WTC11 (cell line): Measurements from ENCODE around the gene DENND1B. TPM values are rescaled to one million over a fixed set of nuclear protein-coding genes. Genes with fewer than 3 reads are reported as not detected.

Experiments
- ATAC-seq: fragments of 200-7000 bp; cut with Tn5 transposase; 2 replicates; pipeline ENCODE4 v1.10.0; 2021; ENCODE audit warnings: mild to moderate bottlenecking, moderate library complexity
- CTCF ChIA-PET: fragments of 300-600 bp; sonication (Branson Sonifier 250); formaldehyde crosslinking; loops from one replicate; lab custom pipeline; 2021; ENCODE audit warnings: antibody characterized with exemption; lab: Charles Lee
- POLR2A ChIA-PET: fragments of 350-600 bp; sonication (Branson Sonifier 250); formaldehyde crosslinking; loops from one replicate; lab custom pipeline; 2021; ENCODE audit warnings: antibody characterized with exemption; lab: Charles Lee
- DNase-seq: peaks from one replicate; pipeline ENCODE4 v3.0.0; 2021; ENCODE audit warnings: low spot score
- H3K27ac Mint-ChIP-seq: 2 replicates; pipeline ENCODE4 v1.8.0; 2021; ENCODE audit warnings: mixed read lengths
- H3K27me3 Mint-ChIP-seq: 2 replicates; pipeline ENCODE4 v1.8.0; 2021; ENCODE audit warnings: low read depth, mild to moderate bottlenecking, moderate library complexity, mixed read lengths
- H3K36me3 Mint-ChIP-seq: 2 replicates; pipeline ENCODE4 v1.8.0; 2021; ENCODE audit warnings: mixed read lengths
- H3K4me1 Mint-ChIP-seq: 2 replicates; pipeline ENCODE4 v1.8.0; 2022; ENCODE audit warnings: mixed read lengths
- H3K4me3 Mint-ChIP-seq: 2 replicates; pipeline ENCODE4 v1.8.0; 2021; ENCODE audit warnings: mild to moderate bottlenecking, moderate library complexity, mixed read lengths
- H3K9me3 Mint-ChIP-seq: 2 replicates; pipeline ENCODE4 v1.8.0; 2021; ENCODE audit warnings: mixed read lengths
- CBFB ChIP-seq: sonication (generic); formaldehyde crosslinking; IDR thresholded peaks from 2 replicates; pipeline ENCODE4 v1.8.1; 2022; ENCODE audit warnings: mild to moderate bottlenecking, low read depth, missing genetic modification reagents
- CREB1 ChIP-seq: sonication (generic); formaldehyde crosslinking; IDR thresholded peaks from 2 replicates; pipeline ENCODE4 v1.8.0; 2023; ENCODE audit warnings: mild to moderate bottlenecking, missing genetic modification reagents
- CREM ChIP-seq: sonication (generic); formaldehyde crosslinking; IDR thresholded peaks from 2 replicates; pipeline ENCODE4 v1.8.1; 2022; ENCODE audit warnings: mild to moderate bottlenecking, missing genetic modification reagents, moderate library complexity
- FOXK1 ChIP-seq: sonication (generic); formaldehyde crosslinking; IDR thresholded peaks from 2 replicates; pipeline ENCODE4 v1.8.0; 2022; ENCODE audit warnings: mild to moderate bottlenecking, moderate library complexity, missing genetic modification reagents
- JUN ChIP-seq: sonication (generic); formaldehyde crosslinking; IDR thresholded peaks from 2 replicates; pipeline ENCODE4 v1.8.0; 2023; ENCODE audit warnings: mild to moderate bottlenecking, missing genetic modification reagents
- NFATC4 ChIP-seq: fragments of 250-450 bp; sonication (Bioruptor Pico); IDR thresholded peaks from 2 replicates; pipeline ENCODE4 v1.9.0; 2021; ENCODE audit warnings: mild to moderate bottlenecking
- NFYB ChIP-seq: sonication (generic); formaldehyde crosslinking; conservative IDR thresholded peaks from 2 replicates; pipeline ENCODE4 v1.8.0; 2022; ENCODE audit warnings: low read depth, missing genetic modification reagents
- NR1H2 ChIP-seq: sonication (generic); formaldehyde crosslinking; IDR thresholded peaks from 2 replicates; pipeline ENCODE4 v1.9.0; 2021; ENCODE audit warnings: mild to moderate bottlenecking, moderate library complexity, missing genetic modification reagents
- total RNA-seq: library from RNA; stranded (reverse); gene quantifications from 3 replicates; pipeline ENCODE4 v1.2.3, GENCODE V29; 2021
- TF ChIP-seq, protein P1 (sequence below): sonication (generic); formaldehyde crosslinking; IDR thresholded peaks from 2 replicates; pipeline ENCODE4 v1.8.0; 2023; ENCODE audit warnings: mild to moderate bottlenecking, missing genetic modification reagents
- TF ChIP-seq, protein P2 (sequence below): sonication (generic); formaldehyde crosslinking; IDR thresholded peaks from 2 replicates; pipeline ENCODE4 v1.8.1; 2022; ENCODE audit warnings: mild to moderate bottlenecking, missing genetic modification reagents, moderate library complexity, borderline replicate concordance
- TF ChIP-seq, protein P3 (sequence below): sonication (generic); formaldehyde crosslinking; IDR thresholded peaks from 2 replicates; pipeline ENCODE4 v1.8.1; 2022; ENCODE audit warnings: low read depth, mild to moderate bottlenecking, moderate library complexity, missing genetic modification reagents, borderline replicate concordance
- TF ChIP-seq, protein P4 (sequence below): sonication (generic); formaldehyde crosslinking; IDR thresholded peaks from 2 replicates; pipeline ENCODE4 v1.8.1; 2022; ENCODE audit warnings: low read depth, missing genetic modification reagents, borderline replicate concordance
- TF ChIP-seq, protein P5 (sequence below): fragments of 250-450 bp; sonication (Bioruptor Pico); IDR thresholded peaks from 2 replicates; pipeline ENCODE4 v1.9.0; 2021; ENCODE audit warnings: mild to moderate bottlenecking
- TF ChIP-seq, protein P6 (sequence below): sonication (generic); formaldehyde crosslinking; IDR thresholded peaks from 2 replicates; pipeline ENCODE4 v1.8.0; 2022; ENCODE audit warnings: mild to moderate bottlenecking, missing genetic modification reagents
- TF ChIP-seq, protein P7 (sequence below): sonication (generic); formaldehyde crosslinking; IDR thresholded peaks from 2 replicates; pipeline ENCODE4 v1.8.0; 2022; ENCODE audit warnings: missing genetic modification reagents
- TF ChIP-seq, protein P8 (sequence below): sonication (generic); formaldehyde crosslinking; IDR thresholded peaks from 2 replicates; pipeline ENCODE4 v1.8.0; 2023; ENCODE audit warnings: missing genetic modification reagents

DENND1B gene
- total RNA-seq, 1 experiment from 2014 or later, result 4.3 TPM

DNA sequence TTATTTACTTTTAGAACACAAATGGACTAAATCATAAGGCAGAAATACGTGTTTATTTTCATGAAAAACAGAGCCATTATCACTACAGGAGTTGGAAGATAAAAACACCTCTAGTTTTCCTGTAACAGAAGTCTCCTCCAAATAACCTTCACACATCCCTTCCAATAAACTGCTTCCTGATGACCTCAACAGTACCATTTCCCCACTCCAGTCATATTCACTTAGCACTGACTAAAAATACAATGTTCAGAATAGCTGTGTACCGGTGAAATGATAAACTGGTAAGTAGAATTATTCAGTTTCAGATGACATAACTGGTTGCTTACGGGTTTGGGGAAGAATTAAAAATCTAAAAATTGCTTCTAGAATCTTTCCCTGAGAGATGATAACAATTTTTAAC, 137.9 kb downstream of the DENND1B start:
- Mint-ChIP-seq H3K27me3 (no peaks in the 10 kb centered on the region), H3K4me3 (no peak overlapping the region)
- CTCF ChIA-PET, result no interaction called here

DNA sequence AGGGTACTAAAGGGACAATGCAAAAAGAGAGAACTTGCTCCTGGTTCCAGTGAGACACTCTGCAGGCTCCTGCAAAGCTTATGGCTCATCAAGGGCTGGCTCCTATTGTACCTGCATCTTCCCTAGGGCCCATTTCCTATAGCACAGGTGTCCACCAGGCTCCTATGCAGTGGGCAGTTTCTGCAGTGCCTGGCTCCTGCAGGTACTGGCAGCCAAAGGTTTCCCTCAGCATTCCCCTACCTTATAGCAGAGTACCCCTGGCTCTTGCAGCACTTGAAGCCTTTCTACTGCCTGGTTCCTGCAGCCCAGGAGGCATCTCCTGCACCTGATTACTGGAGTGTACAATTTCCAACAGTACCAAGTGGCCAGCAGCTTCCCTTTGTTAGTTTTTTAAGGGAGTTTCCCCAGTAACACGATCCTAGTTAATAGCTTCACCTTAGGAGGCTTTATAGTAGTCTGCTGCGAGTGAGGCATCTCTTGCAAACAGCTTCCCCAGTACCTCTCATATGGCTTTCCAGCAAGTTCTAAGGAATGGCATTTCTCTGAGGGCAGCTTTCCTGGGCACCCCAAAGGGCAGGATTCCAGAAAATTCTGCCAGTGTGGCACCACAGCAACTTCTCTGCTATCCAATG, 141.7 kb downstream of the DENND1B start:
- DNase-seq (no peak), ATAC-seq (peak; percentile 82)
- Mint-ChIP-seq H3K4me1 (peaks cover 5% of the 10 kb centered on the region; the same call in 1 of the 2 replicates), H3K4me3 (no peak overlapping the region), H3K27me3 (no peaks in the 10 kb centered on the region), H3K36me3 (peaks cover 2% of the 10 kb centered on the region), H3K9me3 (peaks cover 4% of the 10 kb centered on the region; the same call in 1 of the 2 replicates)
- POLR2A ChIA-PET, result no interaction called here
- CTCF ChIA-PET, result no interaction called here
- TF ChIP-seq FOXK1 (CRISPR knock-in tag) (no peak), NFYB (CRISPR knock-in tag) (no peak), CBFB (no peak), CREM (CRISPR knock-in tag) (no peak), NR1H2 (no peak), JUN (no peak), NFATC4 (CRISPR knock-in tag) (no peak)
- TF ChIP-seq, protein P1, sequence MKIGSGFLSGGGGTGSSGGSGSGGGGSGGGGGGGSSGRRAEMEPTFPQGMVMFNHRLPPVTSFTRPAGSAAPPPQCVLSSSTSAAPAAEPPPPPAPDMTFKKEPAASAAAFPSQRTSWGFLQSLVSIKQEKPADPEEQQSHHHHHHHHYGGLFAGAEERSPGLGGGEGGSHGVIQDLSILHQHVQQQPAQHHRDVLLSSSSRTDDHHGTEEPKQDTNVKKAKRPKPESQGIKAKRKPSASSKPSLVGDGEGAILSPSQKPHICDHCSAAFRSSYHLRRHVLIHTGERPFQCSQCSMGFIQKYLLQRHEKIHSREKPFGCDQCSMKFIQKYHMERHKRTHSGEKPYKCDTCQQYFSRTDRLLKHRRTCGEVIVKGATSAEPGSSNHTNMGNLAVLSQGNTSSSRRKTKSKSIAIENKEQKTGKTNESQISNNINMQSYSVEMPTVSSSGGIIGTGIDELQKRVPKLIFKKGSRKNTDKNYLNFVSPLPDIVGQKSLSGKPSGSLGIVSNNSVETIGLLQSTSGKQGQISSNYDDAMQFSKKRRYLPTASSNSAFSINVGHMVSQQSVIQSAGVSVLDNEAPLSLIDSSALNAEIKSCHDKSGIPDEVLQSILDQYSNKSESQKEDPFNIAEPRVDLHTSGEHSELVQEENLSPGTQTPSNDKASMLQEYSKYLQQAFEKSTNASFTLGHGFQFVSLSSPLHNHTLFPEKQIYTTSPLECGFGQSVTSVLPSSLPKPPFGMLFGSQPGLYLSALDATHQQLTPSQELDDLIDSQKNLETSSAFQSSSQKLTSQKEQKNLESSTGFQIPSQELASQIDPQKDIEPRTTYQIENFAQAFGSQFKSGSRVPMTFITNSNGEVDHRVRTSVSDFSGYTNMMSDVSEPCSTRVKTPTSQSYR (CRISPR knock-in tag), result no peak
- TF ChIP-seq, protein P2, sequence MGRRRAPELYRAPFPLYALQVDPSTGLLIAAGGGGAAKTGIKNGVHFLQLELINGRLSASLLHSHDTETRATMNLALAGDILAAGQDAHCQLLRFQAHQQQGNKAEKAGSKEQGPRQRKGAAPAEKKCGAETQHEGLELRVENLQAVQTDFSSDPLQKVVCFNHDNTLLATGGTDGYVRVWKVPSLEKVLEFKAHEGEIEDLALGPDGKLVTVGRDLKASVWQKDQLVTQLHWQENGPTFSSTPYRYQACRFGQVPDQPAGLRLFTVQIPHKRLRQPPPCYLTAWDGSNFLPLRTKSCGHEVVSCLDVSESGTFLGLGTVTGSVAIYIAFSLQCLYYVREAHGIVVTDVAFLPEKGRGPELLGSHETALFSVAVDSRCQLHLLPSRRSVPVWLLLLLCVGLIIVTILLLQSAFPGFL (CRISPR knock-in tag), result no peak
- TF ChIP-seq, protein P3, sequence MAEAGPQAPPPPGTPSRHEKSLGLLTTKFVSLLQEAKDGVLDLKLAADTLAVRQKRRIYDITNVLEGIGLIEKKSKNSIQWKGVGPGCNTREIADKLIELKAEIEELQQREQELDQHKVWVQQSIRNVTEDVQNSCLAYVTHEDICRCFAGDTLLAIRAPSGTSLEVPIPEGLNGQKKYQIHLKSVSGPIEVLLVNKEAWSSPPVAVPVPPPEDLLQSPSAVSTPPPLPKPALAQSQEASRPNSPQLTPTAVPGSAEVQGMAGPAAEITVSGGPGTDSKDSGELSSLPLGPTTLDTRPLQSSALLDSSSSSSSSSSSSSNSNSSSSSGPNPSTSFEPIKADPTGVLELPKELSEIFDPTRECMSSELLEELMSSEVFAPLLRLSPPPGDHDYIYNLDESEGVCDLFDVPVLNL, result no peak
- TF ChIP-seq, protein P4, sequence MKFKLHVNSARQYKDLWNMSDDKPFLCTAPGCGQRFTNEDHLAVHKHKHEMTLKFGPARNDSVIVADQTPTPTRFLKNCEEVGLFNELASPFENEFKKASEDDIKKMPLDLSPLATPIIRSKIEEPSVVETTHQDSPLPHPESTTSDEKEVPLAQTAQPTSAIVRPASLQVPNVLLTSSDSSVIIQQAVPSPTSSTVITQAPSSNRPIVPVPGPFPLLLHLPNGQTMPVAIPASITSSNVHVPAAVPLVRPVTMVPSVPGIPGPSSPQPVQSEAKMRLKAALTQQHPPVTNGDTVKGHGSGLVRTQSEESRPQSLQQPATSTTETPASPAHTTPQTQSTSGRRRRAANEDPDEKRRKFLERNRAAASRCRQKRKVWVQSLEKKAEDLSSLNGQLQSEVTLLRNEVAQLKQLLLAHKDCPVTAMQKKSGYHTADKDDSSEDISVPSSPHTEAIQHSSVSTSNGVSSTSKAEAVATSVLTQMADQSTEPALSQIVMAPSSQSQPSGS (CRISPR knock-in tag), result no peak
- TF ChIP-seq, protein P5, sequence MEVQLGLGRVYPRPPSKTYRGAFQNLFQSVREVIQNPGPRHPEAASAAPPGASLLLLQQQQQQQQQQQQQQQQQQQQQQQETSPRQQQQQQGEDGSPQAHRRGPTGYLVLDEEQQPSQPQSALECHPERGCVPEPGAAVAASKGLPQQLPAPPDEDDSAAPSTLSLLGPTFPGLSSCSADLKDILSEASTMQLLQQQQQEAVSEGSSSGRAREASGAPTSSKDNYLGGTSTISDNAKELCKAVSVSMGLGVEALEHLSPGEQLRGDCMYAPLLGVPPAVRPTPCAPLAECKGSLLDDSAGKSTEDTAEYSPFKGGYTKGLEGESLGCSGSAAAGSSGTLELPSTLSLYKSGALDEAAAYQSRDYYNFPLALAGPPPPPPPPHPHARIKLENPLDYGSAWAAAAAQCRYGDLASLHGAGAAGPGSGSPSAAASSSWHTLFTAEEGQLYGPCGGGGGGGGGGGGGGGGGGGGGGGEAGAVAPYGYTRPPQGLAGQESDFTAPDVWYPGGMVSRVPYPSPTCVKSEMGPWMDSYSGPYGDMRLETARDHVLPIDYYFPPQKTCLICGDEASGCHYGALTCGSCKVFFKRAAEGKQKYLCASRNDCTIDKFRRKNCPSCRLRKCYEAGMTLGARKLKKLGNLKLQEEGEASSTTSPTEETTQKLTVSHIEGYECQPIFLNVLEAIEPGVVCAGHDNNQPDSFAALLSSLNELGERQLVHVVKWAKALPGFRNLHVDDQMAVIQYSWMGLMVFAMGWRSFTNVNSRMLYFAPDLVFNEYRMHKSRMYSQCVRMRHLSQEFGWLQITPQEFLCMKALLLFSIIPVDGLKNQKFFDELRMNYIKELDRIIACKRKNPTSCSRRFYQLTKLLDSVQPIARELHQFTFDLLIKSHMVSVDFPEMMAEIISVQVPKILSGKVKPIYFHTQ (CRISPR knock-in tag), result no peak
- TF ChIP-seq, protein P6, sequence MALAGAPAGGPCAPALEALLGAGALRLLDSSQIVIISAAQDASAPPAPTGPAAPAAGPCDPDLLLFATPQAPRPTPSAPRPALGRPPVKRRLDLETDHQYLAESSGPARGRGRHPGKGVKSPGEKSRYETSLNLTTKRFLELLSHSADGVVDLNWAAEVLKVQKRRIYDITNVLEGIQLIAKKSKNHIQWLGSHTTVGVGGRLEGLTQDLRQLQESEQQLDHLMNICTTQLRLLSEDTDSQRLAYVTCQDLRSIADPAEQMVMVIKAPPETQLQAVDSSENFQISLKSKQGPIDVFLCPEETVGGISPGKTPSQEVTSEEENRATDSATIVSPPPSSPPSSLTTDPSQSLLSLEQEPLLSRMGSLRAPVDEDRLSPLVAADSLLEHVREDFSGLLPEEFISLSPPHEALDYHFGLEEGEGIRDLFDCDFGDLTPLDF (CRISPR knock-in tag), result no peak
- TF ChIP-seq, protein P7, sequence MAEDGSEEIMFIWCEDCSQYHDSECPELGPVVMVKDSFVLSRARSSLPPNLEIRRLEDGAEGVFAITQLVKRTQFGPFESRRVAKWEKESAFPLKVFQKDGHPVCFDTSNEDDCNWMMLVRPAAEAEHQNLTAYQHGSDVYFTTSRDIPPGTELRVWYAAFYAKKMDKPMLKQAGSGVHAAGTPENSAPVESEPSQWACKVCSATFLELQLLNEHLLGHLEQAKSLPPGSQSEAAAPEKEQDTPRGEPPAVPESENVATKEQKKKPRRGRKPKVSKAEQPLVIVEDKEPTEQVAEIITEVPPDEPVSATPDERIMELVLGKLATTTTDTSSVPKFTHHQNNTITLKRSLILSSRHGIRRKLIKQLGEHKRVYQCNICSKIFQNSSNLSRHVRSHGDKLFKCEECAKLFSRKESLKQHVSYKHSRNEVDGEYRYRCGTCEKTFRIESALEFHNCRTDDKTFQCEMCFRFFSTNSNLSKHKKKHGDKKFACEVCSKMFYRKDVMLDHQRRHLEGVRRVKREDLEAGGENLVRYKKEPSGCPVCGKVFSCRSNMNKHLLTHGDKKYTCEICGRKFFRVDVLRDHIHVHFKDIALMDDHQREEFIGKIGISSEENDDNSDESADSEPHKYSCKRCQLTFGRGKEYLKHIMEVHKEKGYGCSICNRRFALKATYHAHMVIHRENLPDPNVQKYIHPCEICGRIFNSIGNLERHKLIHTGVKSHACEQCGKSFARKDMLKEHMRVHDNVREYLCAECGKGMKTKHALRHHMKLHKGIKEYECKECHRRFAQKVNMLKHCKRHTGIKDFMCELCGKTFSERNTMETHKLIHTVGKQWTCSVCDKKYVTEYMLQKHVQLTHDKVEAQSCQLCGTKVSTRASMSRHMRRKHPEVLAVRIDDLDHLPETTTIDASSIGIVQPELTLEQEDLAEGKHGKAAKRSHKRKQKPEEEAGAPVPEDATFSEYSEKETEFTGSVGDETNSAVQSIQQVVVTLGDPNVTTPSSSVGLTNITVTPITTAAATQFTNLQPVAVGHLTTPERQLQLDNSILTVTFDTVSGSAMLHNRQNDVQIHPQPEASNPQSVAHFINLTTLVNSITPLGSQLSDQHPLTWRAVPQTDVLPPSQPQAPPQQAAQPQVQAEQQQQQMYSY (CRISPR knock-in tag), result no peak
- TF ChIP-seq, all 79 proteins: peak for 0
- H3K27ac Mint-ChIP-seq, result no peak overlapping the region; the same call in 1 of the 2 replicates

More for the DNA sequence above, 137.9 kb downstream of the DENND1B start:
- DNase-seq (no peak), ATAC-seq (no peak)
- peaks cover 5% of the 10 kb centered on the region; the same call in 1 of the 2 replicates for H3K4me1 Mint-ChIP-seq
- no peaks in the 10 kb centered on the region for H3K36me3 Mint-ChIP-seq
- H3K27ac Mint-ChIP-seq, result no peak overlapping the region
- no peaks in the 10 kb centered on the region for H3K9me3 Mint-ChIP-seq
- TF ChIP-seq, protein P8, sequence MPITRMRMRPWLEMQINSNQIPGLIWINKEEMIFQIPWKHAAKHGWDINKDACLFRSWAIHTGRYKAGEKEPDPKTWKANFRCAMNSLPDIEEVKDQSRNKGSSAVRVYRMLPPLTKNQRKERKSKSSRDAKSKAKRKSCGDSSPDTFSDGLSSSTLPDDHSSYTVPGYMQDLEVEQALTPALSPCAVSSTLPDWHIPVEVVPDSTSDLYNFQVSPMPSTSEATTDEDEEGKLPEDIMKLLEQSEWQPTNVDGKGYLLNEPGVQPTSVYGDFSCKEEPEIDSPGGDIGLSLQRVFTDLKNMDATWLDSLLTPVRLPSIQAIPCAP (CRISPR knock-in tag), result no peak
- TF ChIP-seq FOXK1 (CRISPR knock-in tag) (no peak), CREB1 (no peak)
- TF ChIP-seq, all 79 proteins: peak for 0
- POLR2A ChIA-PET, result no interaction called here
